HG02642 (cell line): ENCODE results near the gene KYAT1.
A peak's percentile ranks its signal among the peaks of the same experiment; 100 is the strongest.

Experiments used
- ATAC-seq: cut with Tn5 transposase; IDR thresholded peaks from one replicate; pipeline ENCODE4 v1.9.1; 2021; ENCODE audit warnings: mild to moderate bottlenecking; ENCODE audit not compliant: unreplicated experiment, poor library complexity

Gene KYAT1

GRCh38 chr9:128790536-128790935 lies 91.2 kb downstream of the KYAT1 start:
- ATAC-seq: no peak

GRCh38 chr9:128788445-128788844 lies 93.3 kb downstream of the KYAT1 start:
- ATAC-seq: no peak

GRCh38 chr9:128787659-128788058 lies 94.1 kb downstream of the KYAT1 start:
- ATAC-seq: no peak

- peak; percentile 91 for ATAC-seq
Observed at GRCh38 chr9:128786681-128787601, 94.8 kb downstream of the KYAT1 start, which contains the start of gene TBC1D13. Gene TBC1D13 (plus strand): TSS chr9:128787253. CDS start chr9:128787354, 101 bp downstream.

- no peak for ATAC-seq
Observed at GRCh38 chr9:128785427-128785826, 96.3 kb downstream of the KYAT1 start.
